Left lung (tissue), 10 donors: ENCODE results near the gene ZFC3H1. TPM values are rescaled to one million over a fixed set of nuclear protein-coding genes. Genes with fewer than 3 reads are reported as not detected.
A peak's percentile ranks its signal among the peaks of the same experiment; 100 is the strongest.

ENCODE experiments used
- ATAC-seq: fragments of 200-7000 bp; cut with Tn5 transposase; one replicate; pipeline ENCODE4 v1.9.1; 2020; ENCODE audit warnings: moderate library complexity
- DNase-seq, 4 donors: peaks; one replicate each; pipeline ENCODE4 v3.0.0-alpha.2; 2013 to 2020
- H3K27ac ChIP-seq, 2 donors: fragments of 200-600 bp; sonication (generic) in 1 of 2; one replicate each; pipeline versions ENCODE4 v1.5.0 to v1.8.0; 2020 to 2021
- H3K27me3 ChIP-seq, 2 donors: fragments of 200-600 bp; sonication (generic) in 1 of 2; one replicate each; pipeline versions ENCODE4 v1.5.0 to v1.8.0; 2020 to 2021
- H3K36me3 ChIP-seq, 2 donors: fragments of 200-600 bp; sonication (generic) in 1 of 2; one replicate each; pipeline versions ENCODE4 v1.5.0 to v1.8.0; 2020 to 2021
- H3K4me1 ChIP-seq, 2 donors: fragments of 200-600 bp; one replicate each; pipeline ENCODE4 v1.8.0; 2021
- H3K4me3 ChIP-seq, 2 donors: fragments of 200-600 bp; sonication (generic) in 1 of 2; one replicate each; pipeline versions ENCODE4 v1.5.0 to v1.8.0; 2020 to 2021; ENCODE audit warnings: mild to moderate bottlenecking in 1 of 2
- H3K9me3 ChIP-seq, 2 donors: fragments of 200-600 bp; sonication (generic) in 1 of 2; one replicate each; pipeline versions ENCODE4 v1.5.0 to v1.8.0; 2020 to 2021
- intact Hi-C, 2 donors: fragments of 100-400 bp; cut with DNase I; formaldehyde crosslinking; loops; one replicate each; pipeline versions ENCODE4 v1.11.2 to v1.14.2; 2022
- polyA plus RNA-seq, 6 donors: library from polyadenylated mRNA; unstranded; fragments of 120-200 nt; gene quantifications; one replicate each; pipeline ENCODE4 v1.2.1, GENCODE V29; 2013; ENCODE audit not compliant: insufficient read length in 6 of 6
- total RNA-seq, 2 donors: library from RNA; stranded (reverse); fragmentation: NEBNext Ultra II Directional; extraction: Animal tissue kit (Norgen Biotek cat#: 25700); gene quantifications; one replicate each; pipeline ENCODE4 v1.2.1, GENCODE V29; 2021
- TF ChIP-seq, protein P1 (sequence below), 2 donors: fragments of 200-600 bp; sonication (generic) in 1 of 2; IDR thresholded peaks; one replicate each; pipeline versions ENCODE4 v1.5.0 to v1.8.0; 2021; ENCODE audit warnings: antibody characterized with exemption in 2 of 2
- donor health status: DM: no; HTN: yes; CAD: no.
- donor health status: DM: no; HTN: no; CAD: no.

Gene ZFC3H1
- total and polyA plus RNA-seq, 8 donors: 40.7 to 95.6 (median 71.0) TPM

DNA sequence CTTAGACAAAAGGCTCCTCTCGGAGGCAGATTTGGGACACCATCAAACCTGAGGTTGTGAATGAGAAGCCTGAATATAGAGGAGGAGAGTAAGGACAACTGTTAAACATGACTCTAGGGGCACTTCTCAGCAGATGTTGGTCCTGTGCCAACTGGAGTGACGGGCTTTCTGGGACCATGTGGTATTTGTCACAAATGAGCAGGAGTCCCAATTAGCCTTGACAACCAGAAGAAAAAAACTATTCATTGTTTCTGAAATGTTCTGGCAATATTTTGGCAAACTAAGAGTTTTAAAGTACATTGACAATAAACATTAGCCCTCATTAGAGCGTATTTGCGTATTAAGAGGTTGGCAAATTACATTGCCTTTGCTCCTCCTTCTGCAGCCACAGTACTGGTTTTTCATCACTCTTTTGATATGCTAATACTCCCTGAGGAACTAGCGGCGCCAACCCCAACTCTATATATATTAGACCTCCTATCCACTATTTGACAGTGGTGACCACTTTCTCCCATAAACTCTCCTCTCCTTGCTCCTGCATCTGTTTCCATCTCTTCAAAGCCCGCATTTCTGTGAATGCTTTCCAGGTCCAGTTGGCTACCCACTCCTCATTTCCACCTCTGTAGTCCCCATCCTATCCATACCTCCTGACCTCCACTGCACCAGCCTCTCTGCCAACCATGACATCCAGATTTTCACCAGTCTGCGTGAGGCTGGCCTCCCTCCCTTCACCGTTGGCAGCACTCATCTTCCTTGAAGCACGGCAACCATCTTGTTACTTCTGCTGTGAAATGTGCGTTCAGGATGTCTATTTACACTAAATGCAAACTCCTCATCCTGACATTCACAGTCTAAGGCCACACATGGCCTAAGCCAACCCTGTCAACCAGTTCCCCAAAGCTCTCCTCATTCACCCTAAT, 100.7 kb downstream of the ZFC3H1 start:
- TF ChIP-seq, protein P1, sequence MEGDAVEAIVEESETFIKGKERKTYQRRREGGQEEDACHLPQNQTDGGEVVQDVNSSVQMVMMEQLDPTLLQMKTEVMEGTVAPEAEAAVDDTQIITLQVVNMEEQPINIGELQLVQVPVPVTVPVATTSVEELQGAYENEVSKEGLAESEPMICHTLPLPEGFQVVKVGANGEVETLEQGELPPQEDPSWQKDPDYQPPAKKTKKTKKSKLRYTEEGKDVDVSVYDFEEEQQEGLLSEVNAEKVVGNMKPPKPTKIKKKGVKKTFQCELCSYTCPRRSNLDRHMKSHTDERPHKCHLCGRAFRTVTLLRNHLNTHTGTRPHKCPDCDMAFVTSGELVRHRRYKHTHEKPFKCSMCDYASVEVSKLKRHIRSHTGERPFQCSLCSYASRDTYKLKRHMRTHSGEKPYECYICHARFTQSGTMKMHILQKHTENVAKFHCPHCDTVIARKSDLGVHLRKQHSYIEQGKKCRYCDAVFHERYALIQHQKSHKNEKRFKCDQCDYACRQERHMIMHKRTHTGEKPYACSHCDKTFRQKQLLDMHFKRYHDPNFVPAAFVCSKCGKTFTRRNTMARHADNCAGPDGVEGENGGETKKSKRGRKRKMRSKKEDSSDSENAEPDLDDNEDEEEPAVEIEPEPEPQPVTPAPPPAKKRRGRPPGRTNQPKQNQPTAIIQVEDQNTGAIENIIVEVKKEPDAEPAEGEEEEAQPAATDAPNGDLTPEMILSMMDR (IDR thresholded peaks at IDR 0.05): no peak
- no peak overlapping the region for H3K4me3 ChIP-seq
- intact Hi-C loops: no loop called here
- H3K27me3 ChIP-seq: no peaks in the 10 kb centered on the region
- no peak overlapping the region for H3K27ac ChIP-seq
- no peaks in the 10 kb centered on the region for H3K4me1 ChIP-seq
- ATAC-seq (no peak), DNase-seq (peak in 1 of 4 donors; percentile 23)
- no peaks in the 10 kb centered on the region for H3K36me3 ChIP-seq
- no peaks in the 10 kb centered on the region for H3K9me3 ChIP-seq

Other genes starting within 250 kb of the ZFC3H1 start
- gene LGR5, start 224.1 kb downstream of the ZFC3H1 start, total RNA-seq: under 1 TPM; 0.39 to 0.82 TPM
- 1 to 10 TPM; 2.1 to 6.6 (median 3.6) TPM for gene LGR5, start 224.1 kb downstream of the ZFC3H1 start, polyA plus RNA-seq
- 1 to 10 TPM; 5.2 to 5.9 TPM for gene THAP2, start 453 bp upstream of the ZFC3H1 start, total RNA-seq
- gene THAP2, start 453 bp upstream of the ZFC3H1 start, polyA plus RNA-seq: 10 to 100 TPM; 11.9 to 20.6 (median 14.0) TPM
- 10 to 100 TPM; 33.4 to 35.0 TPM for gene TMEM19, start 22.2 kb upstream of the ZFC3H1 start, total RNA-seq
- 10 to 100 TPM; 23.5 to 34.9 (median 29.2) TPM for gene TMEM19, start 22.2 kb upstream of the ZFC3H1 start, polyA plus RNA-seq
- gene RAB21, start 91.0 kb upstream of the ZFC3H1 start, total RNA-seq: 10 to 100 TPM; 71.9 to 77.7 TPM
- gene RAB21, start 91.0 kb upstream of the ZFC3H1 start, polyA plus RNA-seq: 10 to 100 TPM; 45.8 to 61.6 (median 55.7) TPM
- gene TBC1D15, start 175.9 kb upstream of the ZFC3H1 start, total RNA-seq: 10 to 100 TPM; 34.9 to 39.6 TPM
- 10 to 100 TPM; 46.2 to 72.2 (median 50.3) TPM for gene TBC1D15, start 175.9 kb upstream of the ZFC3H1 start, polyA plus RNA-seq